HuH-7 (cell line): ENCODE data around the gene SH3D19.
"Not testable (repeated sequence)": the region's sequence is repeated elsewhere in the genome, so short reads cannot be mapped to it uniquely, and the experiment has no call there.

Experiments
- DNase-seq: peaks from one replicate; pipeline ENCODE4 v3.0.0; 2011; ENCODE audit warnings: low spot score

The SH3D19 gene

DNA sequence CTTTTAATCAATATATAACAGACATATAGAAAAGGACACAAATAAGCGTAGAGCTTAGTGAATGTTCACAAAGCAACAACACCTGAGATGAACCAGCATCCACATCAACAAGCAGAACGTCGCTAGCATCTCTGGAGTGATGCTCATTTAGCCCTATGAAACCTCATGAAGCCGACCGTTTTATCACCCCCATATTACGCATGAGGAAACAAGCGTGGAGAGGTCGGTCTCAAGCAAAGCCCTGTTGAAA is 226.5 kb downstream of the SH3D19 start:
- no peak for DNase-seq

DNA sequence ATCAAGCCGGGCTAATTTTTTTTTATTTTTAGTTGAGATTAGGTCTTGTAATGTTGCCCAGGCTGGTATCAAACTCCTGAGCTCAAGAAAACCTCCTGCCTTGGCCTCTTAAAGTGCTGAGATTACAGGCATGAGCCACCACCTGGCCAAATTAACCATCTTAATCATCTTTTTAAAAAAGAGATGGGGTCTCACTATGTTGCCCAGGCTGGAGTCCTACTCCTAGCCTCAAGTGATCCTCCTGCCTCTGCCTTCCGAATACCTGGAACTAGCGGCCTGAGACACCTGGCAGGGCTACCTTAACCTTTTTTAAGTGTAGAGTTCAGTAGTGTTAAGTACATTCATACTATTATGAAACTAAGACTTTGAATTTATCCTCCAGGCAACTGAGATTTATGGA is 227.6 kb downstream of the SH3D19 start:
- DNase-seq = no peak

DNA sequence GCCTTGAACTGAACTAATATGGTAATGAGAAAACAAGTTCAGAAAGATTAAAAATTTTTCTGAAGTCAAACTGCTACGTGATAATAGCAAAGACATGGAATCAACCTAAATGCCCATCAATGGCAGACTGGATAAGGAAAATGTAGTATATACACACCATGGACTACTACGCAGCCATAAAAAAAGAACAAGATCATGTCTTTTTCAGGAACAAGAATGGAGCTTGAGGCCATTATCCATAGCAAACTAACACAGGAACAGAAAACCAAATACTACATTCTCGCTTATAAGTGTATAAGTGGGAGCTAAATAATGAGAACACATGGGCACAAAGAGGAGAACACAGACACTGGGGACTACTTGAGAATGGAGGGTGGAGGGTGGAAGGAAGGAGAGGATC is 230.3 kb downstream of the SH3D19 start:
- DNase-seq = no peak

DNA sequence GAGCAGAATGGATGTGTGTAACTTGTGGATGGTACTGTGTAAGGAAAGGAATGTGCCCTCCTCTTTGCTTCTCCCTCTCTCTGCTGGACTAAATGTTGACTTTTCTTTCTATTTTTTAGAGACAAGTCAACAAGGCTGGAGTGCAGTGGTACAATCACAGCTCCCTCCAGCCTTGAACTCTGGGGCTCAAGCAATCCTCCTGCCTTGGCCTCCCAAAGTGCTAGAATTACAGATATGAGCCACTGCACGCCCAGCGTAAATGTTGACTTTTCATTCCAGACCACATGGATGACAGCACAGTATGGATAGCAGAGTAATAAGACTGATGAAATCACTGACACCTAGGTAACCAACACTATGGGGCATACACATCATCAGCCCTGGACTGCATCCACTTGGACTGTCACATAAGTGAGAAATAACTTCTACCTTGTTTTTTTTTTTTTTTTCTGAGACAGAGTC is 231.1 kb downstream of the SH3D19 start:
- DNase-seq = peak; percentile 34

DNA sequence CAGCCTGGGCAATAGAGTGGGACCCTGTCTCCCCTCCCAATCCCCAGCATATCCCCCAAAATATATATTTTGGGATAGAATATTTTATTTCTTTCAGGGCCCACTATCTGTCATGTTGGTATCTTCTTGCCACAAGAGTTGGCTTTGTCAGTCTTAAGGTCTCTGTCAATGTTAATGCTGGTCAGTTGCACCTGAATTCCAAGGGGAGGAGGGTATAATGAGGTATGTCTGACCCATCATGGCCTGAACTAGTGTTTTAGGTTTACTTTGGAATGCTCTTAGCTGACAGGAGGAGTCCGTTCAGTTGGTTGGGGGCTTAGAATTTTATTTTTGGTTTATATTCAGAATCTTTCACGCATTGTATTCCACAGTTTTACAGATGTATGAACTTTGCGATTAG is 232.2 kb downstream of the SH3D19 start:
- DNase-seq = no peak

DNA sequence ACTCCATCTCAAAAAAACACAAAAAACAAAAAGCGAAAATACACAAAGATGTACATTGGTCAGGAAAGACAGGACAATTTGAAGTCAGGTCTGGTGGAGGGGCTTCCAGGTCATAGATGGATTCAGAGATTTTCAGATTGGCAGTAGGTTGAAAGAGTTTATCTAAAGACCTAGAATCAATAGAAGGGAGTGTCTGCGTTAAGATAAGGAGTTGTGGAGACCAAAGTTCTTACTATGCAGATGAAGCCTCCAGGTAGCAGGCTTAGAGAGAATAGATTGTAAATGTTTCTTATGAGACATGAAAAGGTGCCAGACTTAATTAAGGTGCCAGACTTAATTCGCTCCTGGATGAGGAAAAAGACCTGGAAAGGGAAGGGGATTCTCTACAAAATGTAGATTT is 232.9 kb downstream of the SH3D19 start:
- no peak for DNase-seq

DNA sequence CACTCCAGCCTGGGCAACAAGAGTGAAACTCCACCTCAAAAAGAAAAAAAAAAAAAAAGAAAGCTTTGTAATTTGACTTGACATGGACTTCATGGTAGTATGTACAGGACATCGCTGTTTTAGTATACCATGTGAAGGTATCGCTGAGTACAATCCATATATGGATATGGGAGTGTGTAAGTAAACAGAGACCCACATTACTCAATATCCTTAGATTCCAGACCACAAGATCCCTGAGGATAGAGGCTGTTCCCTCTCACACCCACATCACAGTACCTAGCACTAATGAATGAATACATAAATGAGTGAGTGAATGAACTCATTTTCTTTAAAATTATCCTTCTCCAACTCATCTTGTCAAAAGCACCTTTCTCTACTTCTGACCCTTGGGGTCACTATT is 234.4 kb downstream of the SH3D19 start:
- peak; percentile 29 for DNase-seq

DNA sequence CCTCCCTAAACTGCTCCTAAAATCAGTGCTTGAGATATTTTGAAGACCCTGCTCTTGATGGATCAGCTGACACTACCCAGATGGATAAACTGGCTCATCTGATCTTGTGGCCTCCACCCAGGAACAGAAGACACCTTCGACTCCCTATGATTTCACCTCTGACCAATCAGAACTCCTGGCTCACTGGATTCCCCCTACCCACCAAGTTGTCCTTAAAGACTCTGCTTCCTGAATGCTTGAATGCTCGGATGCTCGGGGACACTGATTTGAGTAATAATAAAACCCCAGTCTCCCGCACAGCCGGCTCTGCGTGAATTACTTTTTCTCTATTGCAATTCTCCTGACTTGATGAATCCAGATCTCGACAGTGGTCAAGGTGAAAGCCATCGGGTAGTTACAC is 237.9 kb downstream of the SH3D19 start:
- DNase-seq = no peak

DNA sequence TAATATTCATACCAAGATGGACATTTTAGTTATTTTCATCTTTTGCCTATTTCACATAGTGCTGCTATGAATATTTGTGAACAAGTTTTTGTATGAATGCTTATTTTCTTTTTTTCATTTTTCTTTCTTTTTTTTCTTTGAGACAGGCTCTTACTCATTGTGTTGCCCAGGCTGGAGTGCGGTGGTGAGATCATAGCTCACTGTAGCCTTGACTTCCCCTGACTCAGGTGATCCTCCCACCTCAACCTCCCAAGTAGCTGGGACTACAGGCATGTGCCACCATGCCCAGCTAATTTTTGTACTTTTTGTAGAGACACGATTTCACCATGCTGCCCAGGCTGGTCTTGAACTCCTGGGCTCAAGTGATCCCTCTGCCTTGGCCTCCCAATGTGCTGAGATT is 247.4 kb downstream of the SH3D19 start:
- DNase-seq = not testable (repeated sequence)

DNA sequence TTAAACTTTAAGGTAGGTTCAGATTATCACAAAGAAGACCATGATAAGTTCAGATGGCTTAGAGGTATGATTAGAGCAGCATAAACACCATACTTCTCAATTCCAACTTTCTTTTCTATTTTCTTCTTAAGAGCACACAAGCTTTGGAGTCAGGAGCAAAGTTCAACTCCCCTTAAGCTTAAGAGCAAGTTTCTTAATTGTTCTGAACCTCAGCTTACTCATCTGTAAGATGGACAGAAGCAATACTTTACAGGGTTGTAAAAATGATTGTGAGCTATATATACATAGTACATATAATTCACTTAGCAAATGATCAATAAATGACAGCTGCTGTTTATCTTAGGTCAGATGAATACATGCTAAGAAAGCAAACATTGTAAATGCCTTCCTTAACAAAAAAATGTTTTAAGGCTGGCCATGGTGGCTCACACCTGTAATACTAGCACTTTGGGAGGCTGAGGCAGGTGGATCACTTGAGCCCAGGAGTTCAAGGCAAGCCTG is 250.9 kb downstream of the SH3D19 start:
- no peak for DNase-seq
